NCI-H1092 treated with DMSO at 0.1 percent for 48 hours (cell line): Measurements from ENCODE around the gene S1PR4.
A peak's percentile ranks its signal among the peaks of the same experiment; 100 is the strongest.
"Not testable (repeated sequence)": the region's sequence is repeated elsewhere in the genome, so short reads cannot be mapped to it uniquely, and the experiment has no call there.

Source experiments
- DNase-seq: peaks from one replicate; lab custom pipeline; 2025; lab: John Stamatoyannopoulos, UW

The S1PR4 gene

GRCh38 chr19:3152419-3152780, 26.2 kb upstream of the S1PR4 start:
- no peak for DNase-seq

DNA sequence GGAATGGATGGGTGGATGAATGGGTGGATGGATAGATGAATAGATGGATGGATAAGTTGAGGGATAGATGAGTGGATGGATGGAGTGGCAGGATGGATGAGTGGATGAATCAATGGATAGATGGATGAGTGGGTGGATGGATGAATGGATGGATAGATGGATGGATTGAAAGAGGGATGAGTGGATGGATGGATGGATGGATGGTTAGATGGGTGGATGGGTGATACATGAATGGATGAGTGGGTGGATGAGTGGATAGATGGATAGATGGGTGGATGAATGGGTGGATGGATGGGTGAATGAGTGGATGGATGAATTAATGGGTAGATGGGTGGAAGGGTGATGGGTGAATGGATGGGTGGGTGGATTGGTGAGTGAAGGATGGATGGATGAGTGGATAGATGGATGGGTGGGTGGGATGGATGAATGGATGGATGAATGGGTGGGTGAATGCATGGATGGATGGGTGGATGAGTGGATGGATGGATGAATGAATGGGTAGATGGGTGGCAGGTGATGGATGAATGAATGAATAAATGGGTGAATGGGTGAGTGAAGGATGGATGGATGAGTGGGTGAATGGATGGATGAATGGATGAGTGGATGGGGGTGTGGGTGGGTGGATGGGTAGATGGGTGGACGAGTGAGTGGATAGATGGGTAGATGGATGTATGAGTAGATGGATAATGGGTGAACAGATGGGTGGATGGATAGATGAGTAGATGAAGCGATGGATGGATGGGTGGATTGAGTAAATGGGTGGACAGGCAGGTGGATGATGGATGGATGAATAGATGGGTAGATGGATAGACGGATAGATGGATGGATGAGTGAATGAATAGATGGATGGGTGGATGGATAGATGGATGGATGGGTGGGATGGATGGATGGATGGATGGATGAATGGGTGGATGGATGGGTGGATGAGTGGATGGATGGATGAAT, 25.0 kb upstream of the S1PR4 start:
- DNase-seq: no peak

DNA sequence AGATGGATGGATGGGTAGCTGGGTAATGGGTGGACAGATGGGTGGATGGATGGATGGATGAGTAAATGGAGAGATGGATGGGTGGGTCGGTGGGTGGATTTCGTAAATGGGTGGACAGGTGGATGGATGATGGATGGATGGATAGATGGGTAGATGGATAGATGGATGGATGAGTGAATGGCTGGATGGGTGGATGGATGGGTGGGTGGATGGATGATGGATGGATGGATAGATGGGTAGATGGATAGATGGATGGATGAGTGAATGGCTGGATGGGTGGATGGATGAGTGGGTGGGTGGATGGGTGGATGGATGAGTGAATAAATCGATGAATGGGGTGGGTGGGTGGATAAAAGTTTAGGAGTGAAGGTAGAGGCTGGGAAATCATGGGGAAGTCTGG, 24.1 kb upstream of the S1PR4 start:
- not testable (repeated sequence) for DNase-seq

DNA sequence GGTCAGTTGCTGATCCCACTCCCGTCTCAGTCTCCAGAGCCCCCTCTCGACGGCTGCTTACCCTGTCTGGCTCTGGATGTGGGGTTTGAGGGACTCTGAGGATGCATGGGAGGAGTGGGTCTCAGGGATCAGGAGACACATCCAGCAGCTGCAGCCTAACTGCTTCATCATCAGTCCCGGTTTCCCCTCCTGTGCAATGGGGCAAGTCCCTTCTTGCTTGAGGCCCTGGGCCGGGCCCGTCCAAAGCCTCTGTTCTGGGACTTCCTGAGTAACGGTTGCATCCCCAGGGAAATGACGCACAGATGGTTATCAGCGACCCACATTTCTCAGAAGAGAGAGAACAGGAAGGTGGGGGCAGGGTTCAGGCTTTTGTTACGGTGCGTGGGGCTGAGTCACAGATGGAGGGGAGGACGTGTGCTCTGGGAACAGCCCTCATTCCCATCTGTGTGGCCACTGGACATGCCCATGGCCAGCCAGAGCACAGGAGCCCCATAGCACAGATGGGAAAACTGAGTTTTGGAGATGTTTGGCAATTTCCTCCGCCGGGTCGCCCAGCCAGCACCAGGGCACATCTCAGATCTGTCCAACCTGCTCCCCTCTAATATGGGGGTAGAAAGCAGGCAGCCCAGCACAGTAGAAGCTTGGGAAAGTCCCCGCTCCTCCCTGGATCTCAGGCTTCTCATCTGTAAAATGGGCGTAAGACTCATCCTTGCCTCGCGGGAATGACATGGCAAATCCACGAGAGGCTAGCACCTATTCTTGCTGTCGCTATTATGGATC, 23.4 kb upstream of the S1PR4 start:
- DNase-seq: no peak

GRCh38 chr19:3157096-3157845, 21.3 kb upstream of the S1PR4 start:
- DNase-seq: no peak

- no peak for DNase-seq
These were observed 19.0 kb upstream of the S1PR4 start for GRCh38 chr19:3159565-3159964.

DNA sequence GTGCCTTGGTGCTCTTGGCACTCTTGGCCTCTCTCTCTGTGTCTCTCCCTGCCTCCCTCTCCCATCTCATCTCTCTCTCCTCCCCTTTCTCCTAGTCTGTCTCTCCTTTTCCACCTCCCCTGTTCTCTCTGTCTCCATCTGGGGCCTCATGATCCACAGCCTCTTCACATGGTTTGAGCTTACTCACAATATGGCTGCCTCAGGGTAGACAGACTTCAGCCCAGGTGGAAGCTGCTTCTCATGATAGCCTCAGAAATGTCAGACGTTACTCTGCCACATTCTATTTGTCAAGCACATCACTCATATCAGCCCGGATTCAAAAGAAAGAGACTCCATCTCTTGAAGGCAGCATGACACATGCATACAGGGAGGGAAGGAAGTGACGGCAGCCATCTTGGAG, 18.4 kb upstream of the S1PR4 start:
- DNase-seq: no peak

- DNase-seq: no peak
These were observed 17.1 kb upstream of the S1PR4 start for GRCh38 chr19:3161453-3161852.

DNA sequence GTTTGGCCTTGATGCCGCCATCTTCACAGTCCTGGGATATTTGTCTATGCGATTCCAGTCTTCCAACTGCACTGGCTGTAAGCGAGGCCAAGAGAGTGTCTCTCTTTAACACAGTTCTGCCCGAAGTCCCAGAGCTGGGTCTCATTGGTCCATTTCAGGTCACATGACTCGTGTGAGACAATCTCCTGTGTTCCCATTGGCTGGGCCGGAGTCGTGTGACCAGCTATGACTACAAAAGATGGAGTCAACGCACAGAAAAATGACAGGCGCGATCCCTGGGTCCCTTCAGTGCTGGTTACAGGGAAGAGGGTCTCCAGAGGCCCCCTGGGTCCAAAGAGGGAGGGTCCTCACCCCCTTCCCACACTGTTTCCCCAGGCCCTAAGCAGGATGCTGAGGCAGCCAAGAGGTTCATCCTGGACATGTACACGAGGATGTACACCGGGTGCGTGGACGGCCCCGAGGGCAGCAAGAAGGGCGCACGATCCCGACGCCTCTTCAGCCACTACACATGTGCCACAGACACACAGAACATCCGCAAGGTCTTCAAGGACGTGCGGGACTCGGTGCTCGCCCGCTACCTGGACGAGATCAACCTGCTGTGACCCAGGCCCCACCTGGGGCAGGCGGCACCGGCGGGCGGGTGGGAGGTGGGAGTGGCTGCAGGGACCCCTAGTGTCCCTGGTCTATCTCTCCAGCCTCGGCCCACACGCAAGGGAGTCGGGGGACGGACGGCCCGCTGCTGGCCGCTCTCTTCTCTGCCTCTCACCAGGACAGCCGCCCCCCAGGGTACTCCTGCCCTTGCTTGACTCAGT, 15.9 kb upstream of the S1PR4 start:
- DNase-seq: no peak

DNA sequence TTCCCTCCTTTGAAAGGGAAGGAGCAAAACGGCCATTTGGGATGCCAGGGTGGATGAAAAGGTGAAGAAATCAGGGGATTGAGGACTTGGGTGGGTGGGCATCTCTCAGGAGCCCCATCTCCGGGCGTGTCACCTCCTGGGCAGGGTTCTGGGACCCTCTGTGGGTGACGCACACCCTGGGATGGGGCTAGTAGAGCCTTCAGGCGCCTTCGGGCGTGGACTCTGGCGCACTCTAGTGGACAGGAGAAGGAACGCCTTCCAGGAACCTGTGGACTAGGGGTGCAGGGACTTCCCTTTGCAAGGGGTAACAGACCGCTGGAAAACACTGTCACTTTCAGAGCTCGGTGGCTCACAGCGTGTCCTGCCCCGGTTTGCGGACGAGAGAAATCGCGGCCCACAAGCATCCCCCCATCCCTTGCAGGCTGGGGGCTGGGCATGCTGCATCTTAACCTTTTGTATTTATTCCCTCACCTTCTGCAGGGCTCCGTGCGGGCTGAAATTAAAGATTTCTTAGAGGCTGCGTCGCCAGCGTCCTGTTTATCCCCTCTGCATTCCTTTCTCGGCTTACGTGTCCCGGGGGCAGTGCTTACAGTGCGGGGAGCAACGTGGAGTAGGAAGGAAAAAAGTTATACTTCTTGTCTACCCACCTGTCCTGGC, 15.2 kb upstream of the S1PR4 start:
- DNase-seq: peak; percentile 45

DNA sequence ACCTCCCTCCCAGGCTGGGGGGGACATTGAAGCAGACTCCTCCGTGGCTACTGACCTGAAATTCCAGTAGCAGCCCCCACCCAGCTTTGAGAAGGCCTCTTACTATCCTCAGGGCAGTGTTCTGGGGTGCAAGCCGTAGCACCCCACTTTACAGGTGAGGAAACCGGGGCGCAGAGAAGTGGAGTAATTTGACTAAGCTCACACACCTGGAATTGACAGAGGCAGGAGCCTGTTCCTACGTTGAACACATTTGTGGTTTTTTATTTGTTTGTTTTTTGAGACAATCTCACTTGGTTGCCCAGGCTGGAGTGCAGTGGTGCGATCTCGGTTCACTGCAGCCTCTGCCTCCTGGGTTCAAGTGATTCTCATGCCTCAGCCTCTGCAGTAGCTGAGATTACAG, 14.6 kb upstream of the S1PR4 start:
- DNase-seq: no peak

- DNase-seq: no peak
These were observed 10.9 kb upstream of the S1PR4 start for GRCh38 chr19:3167533-3168272.

DNA sequence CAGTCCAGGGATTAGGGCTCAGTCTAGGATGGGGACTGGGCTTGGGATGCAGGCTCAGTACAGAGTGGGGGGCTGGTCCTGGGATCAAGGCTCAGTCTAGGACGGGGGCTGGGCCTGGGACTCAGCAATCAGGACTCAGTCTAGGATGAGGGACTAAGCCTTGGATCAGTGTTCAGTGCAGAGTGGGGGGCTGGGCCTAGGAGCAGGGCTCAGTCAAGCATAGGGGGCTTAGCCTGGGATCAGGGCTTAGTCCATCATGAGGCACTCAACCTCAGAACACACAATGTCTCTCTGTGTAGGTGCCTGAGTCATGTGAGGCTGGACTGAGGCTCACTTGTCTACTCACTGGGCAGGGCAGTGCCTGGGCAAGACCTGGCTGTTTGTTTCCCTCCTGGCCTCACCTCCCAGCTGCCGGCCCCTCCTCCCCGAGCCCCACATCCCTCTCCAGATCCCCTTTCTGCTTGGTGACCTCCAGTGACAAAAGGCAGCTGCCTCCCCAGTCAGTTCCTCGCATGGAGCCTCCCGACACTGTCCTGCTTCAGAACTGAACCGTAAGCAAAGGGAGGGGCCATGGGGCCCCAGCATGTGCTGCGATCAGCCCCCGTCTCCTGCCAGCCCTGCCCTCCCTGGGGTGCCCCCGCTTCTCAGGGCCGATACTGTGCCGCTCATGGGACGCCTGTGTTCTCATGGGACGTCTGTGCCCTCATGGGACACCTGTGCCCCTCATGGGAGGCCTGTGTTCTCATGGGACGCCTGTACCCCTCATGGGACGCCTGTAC, 6.5 kb upstream of the S1PR4 start:
- DNase-seq: no peak

- not testable (repeated sequence) for DNase-seq
These were observed 5.9 kb upstream of the S1PR4 start for GRCh38 chr19:3172673-3173000.

DNA sequence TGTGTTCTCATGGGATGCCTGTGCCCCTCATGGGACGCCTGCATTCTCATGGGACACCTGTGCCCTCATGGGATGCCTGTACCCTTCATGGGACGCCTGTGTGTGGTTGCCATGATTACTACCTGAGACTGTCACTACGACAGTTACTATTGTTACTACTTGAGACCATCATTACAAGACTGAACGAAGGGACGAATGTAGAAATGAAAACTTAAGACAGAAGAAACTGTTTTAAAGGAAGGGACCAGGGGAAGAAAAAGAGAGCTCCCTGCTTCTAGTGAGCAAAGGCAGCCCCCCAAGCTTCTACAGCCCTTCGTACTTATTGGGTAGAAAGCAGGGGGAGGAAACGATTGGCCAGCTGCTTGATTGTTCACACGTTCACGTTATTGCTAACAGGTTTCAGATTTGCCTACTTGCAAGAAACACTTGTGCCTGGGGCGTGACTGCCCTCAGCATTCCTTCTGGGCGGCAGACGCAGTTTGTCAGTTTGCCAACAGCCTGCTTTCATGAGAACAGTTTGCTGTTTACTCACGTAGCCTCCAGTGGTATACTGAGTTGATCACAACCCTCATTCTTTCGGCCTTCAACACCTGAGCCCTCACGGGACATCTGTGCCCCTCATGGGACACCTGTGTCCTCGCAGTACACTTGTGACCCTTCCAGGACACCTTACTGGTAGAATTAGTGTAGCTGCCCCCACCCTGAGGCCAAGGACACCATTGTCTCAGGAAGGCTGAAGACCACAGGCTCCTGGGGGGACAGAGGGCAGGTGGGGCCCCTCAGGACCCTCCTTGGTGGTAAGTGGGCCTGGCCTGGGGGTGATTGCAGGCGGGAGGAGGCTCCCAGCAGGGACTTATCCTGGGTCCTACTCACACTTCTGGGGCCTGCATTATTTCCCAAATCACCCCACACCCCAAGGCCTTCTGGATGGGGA, 2.5 kb upstream of the S1PR4 start:
- DNase-seq: no peak

DNA sequence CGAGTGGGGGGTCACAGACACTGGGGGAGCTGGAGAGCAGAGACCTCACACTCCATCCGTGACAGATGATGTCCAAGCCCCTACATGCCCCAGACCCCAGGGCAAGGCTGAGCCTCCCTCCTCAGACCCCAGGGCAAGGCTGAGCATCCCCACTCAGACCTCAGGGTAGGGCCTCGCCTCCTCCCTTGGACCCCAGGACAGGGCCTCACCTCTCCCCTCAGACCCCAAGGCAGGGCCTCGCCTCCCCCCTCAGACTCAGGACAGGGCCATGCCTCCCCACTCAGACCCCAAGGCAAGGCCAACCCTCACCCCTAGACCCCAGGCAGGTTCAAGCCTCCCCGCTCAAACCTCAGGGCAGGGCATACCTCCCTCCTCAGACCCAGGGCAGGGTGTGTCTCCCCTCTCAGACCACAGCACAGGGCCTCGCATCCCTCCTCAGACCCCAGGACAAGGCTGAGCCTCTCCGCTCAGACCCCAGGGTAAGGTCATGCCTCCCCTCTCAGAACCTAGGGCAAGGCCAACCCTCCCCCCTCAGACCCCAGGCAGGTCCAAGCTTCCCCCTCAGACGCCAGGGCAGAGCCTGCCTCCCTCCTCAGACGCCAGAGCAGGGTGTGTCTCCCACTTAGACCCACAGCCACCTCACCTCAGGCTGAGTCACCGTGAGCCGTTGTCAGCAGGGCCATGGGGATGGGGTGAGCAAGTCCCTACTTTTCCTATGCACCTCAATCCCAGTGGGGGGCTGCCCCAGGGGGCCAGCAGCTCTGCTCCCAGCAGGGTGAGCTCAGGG, 1.7 kb upstream of the S1PR4 start:
- no peak for DNase-seq

DNA sequence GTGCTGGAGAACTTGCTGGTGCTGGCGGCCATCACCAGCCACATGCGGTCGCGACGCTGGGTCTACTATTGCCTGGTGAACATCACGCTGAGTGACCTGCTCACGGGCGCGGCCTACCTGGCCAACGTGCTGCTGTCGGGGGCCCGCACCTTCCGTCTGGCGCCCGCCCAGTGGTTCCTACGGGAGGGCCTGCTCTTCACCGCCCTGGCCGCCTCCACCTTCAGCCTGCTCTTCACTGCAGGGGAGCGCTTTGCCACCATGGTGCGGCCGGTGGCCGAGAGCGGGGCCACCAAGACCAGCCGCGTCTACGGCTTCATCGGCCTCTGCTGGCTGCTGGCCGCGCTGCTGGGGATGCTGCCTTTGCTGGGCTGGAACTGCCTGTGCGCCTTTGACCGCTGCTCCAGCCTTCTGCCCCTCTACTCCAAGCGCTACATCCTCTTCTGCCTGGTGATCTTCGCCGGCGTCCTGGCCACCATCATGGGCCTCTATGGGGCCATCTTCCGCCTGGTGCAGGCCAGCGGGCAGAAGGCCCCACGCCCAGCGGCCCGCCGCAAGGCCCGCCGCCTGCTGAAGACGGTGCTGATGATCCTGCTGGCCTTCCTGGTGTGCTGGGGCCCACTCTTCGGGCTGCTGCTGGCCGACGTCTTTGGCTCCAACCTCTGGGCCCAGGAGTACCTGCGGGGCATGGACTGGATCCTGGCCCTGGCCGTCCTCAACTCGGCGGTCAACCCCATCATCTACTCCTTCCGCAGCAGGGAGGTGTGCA, 587 bp downstream of the S1PR4 start:
- DNase-seq: no peak
